Lung (tissue), 12 donors: ENCODE measurements around the gene FAM222B. TPM values are rescaled to one million over a fixed set of nuclear protein-coding genes. Genes with fewer than 3 reads are reported as not detected.
"Not testable (repeated sequence)": the region's sequence is repeated elsewhere in the genome, so short reads cannot be mapped to it uniquely, and the experiment has no call there.

ENCODE experiments used
- ATAC-seq: fragments of 200-7000 bp; cut with Tn5 transposase; one replicate; pipeline ENCODE4 v1.9.1; 2020; ENCODE audit warnings: moderate number of reproducible peaks; ENCODE audit not compliant: insufficient read depth, low FRiP score
- DNase-seq, 3 donors: peaks; one replicate each; pipeline ENCODE4 v3.0.0-alpha.2; 2013 to 2017
- H3K27ac ChIP-seq, 2 donors: one replicate each; pipeline ENCODE4 v1.5.1; 2013; ENCODE audit warnings: mild to moderate bottlenecking in 2 of 2, moderate library complexity in 2 of 2, control low read depth in 1 of 2, inconsistent platforms in 1 of 2, low read depth in 1 of 2, low read length in 1 of 2
- H3K27me3 ChIP-seq, 3 donors: one replicate each; pipeline ENCODE4 v1.5.1; 2013; ENCODE audit warnings: low read length in 2 of 3; ENCODE audit not compliant: control insufficient read depth in 3 of 3, insufficient read depth in 3 of 3
- H3K36me3 ChIP-seq, 4 donors: one replicate each; pipeline ENCODE4 v1.5.1; 2013; ENCODE audit warnings: low read length in 4 of 4, mild to moderate bottlenecking in 1 of 4, moderate library complexity in 1 of 4; ENCODE audit not compliant: control insufficient read depth in 4 of 4, insufficient read depth in 4 of 4
- H3K4me1 ChIP-seq, 5 donors: one replicate each; pipeline ENCODE4 v1.5.1; 2013; ENCODE audit warnings: low read length in 5 of 5, mild to moderate bottlenecking in 2 of 5, moderate library complexity in 1 of 5; ENCODE audit not compliant: control insufficient read depth in 5 of 5, insufficient read depth in 5 of 5
- H3K4me3 ChIP-seq: one replicate; pipeline ENCODE4 v1.5.1; 2013; ENCODE audit warnings: mild to moderate bottlenecking, control low read depth, moderate library complexity
- H3K9ac ChIP-seq, 2 donors: one replicate each; pipeline ENCODE4 v1.5.1; 2013; ENCODE audit warnings: low read length in 2 of 2, control low read depth in 1 of 2; ENCODE audit not compliant: insufficient read depth in 1 of 2
- H3K9me3 ChIP-seq, 4 donors: one replicate each; pipeline ENCODE4 v1.5.1; 2013; ENCODE audit warnings: low read length in 3 of 4, mild to moderate bottlenecking in 1 of 4, moderate library complexity in 1 of 4; ENCODE audit not compliant: control insufficient read depth in 4 of 4, insufficient read depth in 3 of 4
- CTCF ChIP-seq: IDR thresholded peaks from 2 replicates; pipeline ENCODE4 v1.5.1; 2012; ENCODE audit warnings: mild to moderate bottlenecking; ENCODE audit errors: control extremely low read depth, extremely low read depth
- WGBS, 2 donors: extraction: QIAGEN DNeasy Blood & Tissue Kit; methylation state at CpG; one replicate each; pipeline ENCODE4 v1.1.7; 2013; 5-methylcytosine and 5-hydroxymethylcytosine counted together
- polyA plus RNA-seq, 2 donors: library from polyadenylated mRNA; stranded (reverse); fragments of 200-250 nt; gene quantifications; one replicate each; pipeline ENCODE4 v1.2.1, GENCODE V29; 2013
- total RNA-seq, 2 donors: library from RNA; depleted of rRNA in 1 of 2; stranded (reverse); fragments of >200 nt in 1 of 2; gene quantifications; one replicate each; pipeline ENCODE4 v1.2.1, GENCODE V29; 2014 to 2021
- donor health status: control.
- donor health status: control.
- donor health status: Bipolar disorder and iron deficiency.
- donor health status: healthy.
- donor health status: DM: yes; HTN: yes; CAD: no.

FAM222B gene
- total and polyA plus RNA-seq, 4 donors, result 8.3 to 17.7 (median 9.2) TPM

DNA sequence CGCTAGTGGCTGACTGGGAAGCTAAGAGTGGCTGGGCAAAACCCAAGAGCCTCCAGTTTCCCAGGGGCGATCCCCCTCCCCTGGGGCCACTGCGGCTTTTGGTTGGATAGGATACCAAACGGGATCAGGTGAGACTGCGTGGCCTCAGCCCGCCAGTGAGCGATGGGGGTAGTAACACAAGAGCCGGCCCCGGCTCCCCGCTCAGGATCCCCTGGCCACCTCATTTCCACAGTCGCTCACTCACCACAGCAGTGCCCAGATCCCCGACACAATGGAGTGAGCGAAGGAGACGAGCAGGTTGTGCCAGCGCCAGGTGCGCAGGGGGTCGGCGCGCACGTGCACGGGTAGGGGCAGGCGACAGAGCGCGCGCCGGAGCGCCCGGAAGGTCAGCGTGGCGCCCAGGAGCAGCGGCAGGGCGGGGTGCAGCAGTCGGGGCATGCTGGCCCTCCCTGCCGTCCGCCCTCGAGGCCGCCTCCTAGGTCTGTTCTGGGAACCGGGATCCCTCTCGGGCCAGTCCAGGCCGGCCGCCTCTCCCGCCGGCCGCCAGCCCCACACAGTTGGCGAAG, 116.8 kb downstream of the FAM222B start:
- Histone ChIP-seq H3K36me3 (peaks cover 9 to 34% (median 22%) of the 10 kb centered on the region in 4 donors), H3K27ac (peak overlapping the region; percentile 21 to 92), H3K27me3 (no peaks in the 10 kb centered on the region), H3K4me3 (peak overlapping the region; percentile 39), H3K4me1 (peaks cover 0 to 49% (median 15%) of the 10 kb centered on the region in 5 donors), H3K9ac (no peak overlapping the region), H3K9me3 (no peaks in the 10 kb centered on the region)
- 2% methylated on average over 42 to 45 of the region's 45 CpGs for WGBS, 2 donors
- DNase-seq (no peak), ATAC-seq (peak; percentile 1)
- no peak for TF ChIP-seq CTCF

DNA sequence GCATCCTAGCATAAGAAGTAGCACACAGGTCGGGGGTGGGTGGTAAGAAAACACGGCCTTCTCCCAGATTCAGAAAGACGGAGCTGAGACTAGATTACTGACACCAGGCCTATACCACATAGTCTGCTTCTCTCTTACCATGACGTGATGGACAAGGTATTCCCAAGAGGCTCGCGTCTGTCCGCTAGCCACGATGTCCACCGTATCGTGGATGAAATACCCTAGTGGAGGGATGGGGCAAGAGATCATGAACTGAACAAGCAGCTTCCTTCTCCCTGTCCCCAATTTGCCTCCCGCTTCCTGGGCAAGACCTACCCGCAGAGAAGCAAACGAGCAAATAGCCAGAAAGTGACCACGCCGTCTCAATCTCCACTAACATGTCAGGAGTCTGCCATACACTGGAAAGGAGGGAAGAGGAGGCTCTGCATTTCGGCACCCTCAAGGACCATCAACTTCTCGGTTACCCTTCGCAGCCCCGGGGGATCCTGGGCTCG, 117.4 kb downstream of the FAM222B start:
- H3K9me3 ChIP-seq, result no peaks in the 10 kb centered on the region
- TF ChIP-seq CTCF, result no peak
- no peak for ATAC-seq
- peak overlapping the region in 1 of 2 donors; percentile 92 for H3K27ac ChIP-seq
- H3K36me3 ChIP-seq, result peaks cover 9 to 35% (median 23%) of the 10 kb centered on the region in 4 donors
- H3K27me3 ChIP-seq, result no peaks in the 10 kb centered on the region
- 30 to 40% methylated on average over 20 of the region's 20 CpGs for WGBS, 2 donors
- H3K4me3 ChIP-seq, result peak overlapping the region; percentile 39
- peaks cover 0 to 54% (median 16%) of the 10 kb centered on the region in 5 donors for H3K4me1 ChIP-seq
- peak in 2 of 3 donors; percentile 27 to 48 for DNase-seq
- no peak overlapping the region for H3K9ac ChIP-seq

- Histone ChIP-seq H3K9me3 (no peaks in the 10 kb centered on the region), H3K4me1 (peaks cover 0 to 56% (median 16%) of the 10 kb centered on the region in 5 donors), H3K36me3 (peaks cover 9 to 35% (median 25%) of the 10 kb centered on the region in 4 donors), H3K4me3 (no peak overlapping the region), H3K27me3 (no peaks in the 10 kb centered on the region), H3K9ac (no peak overlapping the region), H3K27ac (peak overlapping the region in 1 of 2 donors; percentile 92)
- no peak for TF ChIP-seq CTCF
- ATAC-seq, result no peak
- no peak for DNase-seq
- WGBS, 2 donors, result 81 to 84% methylated on average over 10 of the region's 10 CpGs
Observed at GRCh38 chr17:28724500-28725165, 118.0 kb downstream of the FAM222B start.

DNA sequence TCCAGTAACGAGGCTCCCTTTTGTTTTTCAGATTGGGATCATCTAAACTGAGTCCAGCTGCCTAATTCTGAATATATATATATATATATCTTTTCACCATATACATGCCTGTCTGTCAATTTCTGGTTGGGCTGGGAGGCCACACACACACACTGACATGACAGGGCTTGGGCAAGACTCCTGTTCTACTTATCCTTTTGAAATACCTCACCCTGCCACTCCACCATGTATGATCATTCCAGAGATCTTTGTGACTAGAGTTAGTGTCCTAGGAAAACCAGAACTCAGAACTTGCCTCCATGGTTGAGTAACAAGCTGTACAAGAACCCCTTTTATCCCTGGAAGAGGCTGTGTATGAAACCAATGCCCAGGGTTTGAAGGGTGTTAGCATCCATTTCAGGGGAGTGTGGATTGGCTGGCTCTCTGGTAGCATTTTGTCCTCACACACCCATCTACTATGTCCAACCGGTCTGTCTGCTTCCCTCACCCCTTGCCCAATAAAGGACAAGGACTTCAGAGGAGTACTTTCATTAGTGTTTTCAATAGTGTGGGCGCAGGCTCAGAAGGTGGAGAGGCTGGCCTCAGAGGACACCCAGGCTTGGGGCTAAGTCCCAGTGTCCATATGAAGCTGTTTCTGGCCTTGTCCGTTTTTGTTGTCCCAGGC, 118.6 kb downstream of the FAM222B start:
- H3K27me3 ChIP-seq, H3K9ac ChIP-seq, DNase-seq, ATAC-seq, H3K9me3 ChIP-seq, H3K4me3 ChIP-seq: not testable (repeated sequence)
- Histone ChIP-seq H3K36me3 (peaks cover 9 to 35% (median 25%) of the 10 kb centered on the region in 4 donors), H3K4me1 (peaks cover 0 to 56% (median 13%) of the 10 kb centered on the region in 5 donors), H3K27ac (peak overlapping the region in 1 of 2 donors; percentile 18)
- WGBS, 2 donors, result 76 to 89% methylated on average over 4 of the region's 4 CpGs
